ENCODE data around the gene UPP2.

Gene UPP2

GRCh38 chr2:158101384-158101926 lies at the start of gene UPP2:
Gene UPP2 (plus strand): TSS chr2:158101876. CDS start chr2:158102064, 188 bp downstream.
- no peak within 1 kb of the TSS for H3K4me3 Mint-ChIP-seq
- H3K27ac Mint-ChIP-seq, result no peak within 1 kb of the TSS
- no peaks in the 10 kb centered on the region for H3K27me3 Mint-ChIP-seq (ENCODE audit: low read depth)
- no peaks in the 10 kb centered on the region for H3K36me3 Mint-ChIP-seq (ENCODE audit: low read depth)
- H3K9me3 Mint-ChIP-seq, result no peaks in the 10 kb centered on the region
- no peaks in the 10 kb centered on the region for H3K4me1 Mint-ChIP-seq (ENCODE audit: low read depth)

GRCh38 chr2:158052761-158053160 lies 48.9 kb upstream of the UPP2 start:
- Mint-ChIP-seq H3K4me3 (no peak overlapping the region), H3K27me3 (ENCODE audit: low read depth) (peaks cover 9% of the 10 kb centered on the region), H3K36me3 (ENCODE audit: low read depth) (no peaks in the 10 kb centered on the region), H3K9me3 (no peaks in the 10 kb centered on the region), H3K27ac (no peak overlapping the region), H3K4me1 (ENCODE audit: low read depth) (no peaks in the 10 kb centered on the region)

GRCh38 chr2:158056875-158057274 lies 44.8 kb upstream of the UPP2 start:
- H3K9me3 Mint-ChIP-seq, result no peaks in the 10 kb centered on the region
- H3K4me3 Mint-ChIP-seq, result no peak overlapping the region
- no peaks in the 10 kb centered on the region for H3K4me1 Mint-ChIP-seq (ENCODE audit: low read depth)
- no peak overlapping the region for H3K27ac Mint-ChIP-seq
- H3K36me3 Mint-ChIP-seq (ENCODE audit: low read depth), result no peaks in the 10 kb centered on the region
- H3K27me3 Mint-ChIP-seq (ENCODE audit: low read depth), result no peaks in the 10 kb centered on the region

- Mint-ChIP-seq H3K4me1 (ENCODE audit: low read depth) (no peaks in the 10 kb centered on the region), H3K27me3 (ENCODE audit: low read depth) (no peaks in the 10 kb centered on the region), H3K36me3 (ENCODE audit: low read depth) (no peaks in the 10 kb centered on the region), H3K4me3 (no peak overlapping the region), H3K9me3 (no peaks in the 10 kb centered on the region), H3K27ac (no peak overlapping the region)
These were observed 41.4 kb upstream of the UPP2 start for GRCh38 chr2:158060160-158060834.

GRCh38 chr2:158060835-158061435 lies 40.7 kb upstream of the UPP2 start:
- H3K4me3 Mint-ChIP-seq, result no peak overlapping the region
- H3K27me3 Mint-ChIP-seq (ENCODE audit: low read depth), result no peaks in the 10 kb centered on the region
- no peak overlapping the region for H3K27ac Mint-ChIP-seq
- H3K9me3 Mint-ChIP-seq, result no peaks in the 10 kb centered on the region
- no peaks in the 10 kb centered on the region for H3K4me1 Mint-ChIP-seq (ENCODE audit: low read depth)
- no peaks in the 10 kb centered on the region for H3K36me3 Mint-ChIP-seq (ENCODE audit: low read depth)

DNA sequence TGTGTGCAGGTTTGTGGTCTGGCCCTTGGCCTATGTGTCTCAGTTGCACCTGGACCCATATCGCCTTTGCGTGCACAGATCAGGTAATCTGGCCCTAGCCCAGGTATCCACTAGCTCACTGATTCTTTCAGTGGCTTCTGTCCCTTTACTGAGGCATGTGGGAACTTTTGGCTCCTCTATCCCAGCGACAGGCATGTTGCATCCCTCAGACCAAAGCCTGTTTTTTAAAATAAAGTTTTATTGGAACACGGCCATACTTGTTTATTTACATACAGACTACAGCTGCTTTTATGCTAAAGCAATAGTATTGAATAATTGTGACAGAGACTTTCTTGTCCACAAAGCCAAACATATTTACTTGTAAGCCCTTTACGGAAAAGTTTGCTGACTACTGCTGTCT lies 39.9 kb upstream of the UPP2 start:
- Mint-ChIP-seq H3K4me1 (ENCODE audit: low read depth) (no peaks in the 10 kb centered on the region), H3K4me3 (no peak overlapping the region), H3K9me3 (no peaks in the 10 kb centered on the region), H3K36me3 (ENCODE audit: low read depth) (no peaks in the 10 kb centered on the region), H3K27ac (no peak overlapping the region), H3K27me3 (ENCODE audit: low read depth) (no peaks in the 10 kb centered on the region)

DNA sequence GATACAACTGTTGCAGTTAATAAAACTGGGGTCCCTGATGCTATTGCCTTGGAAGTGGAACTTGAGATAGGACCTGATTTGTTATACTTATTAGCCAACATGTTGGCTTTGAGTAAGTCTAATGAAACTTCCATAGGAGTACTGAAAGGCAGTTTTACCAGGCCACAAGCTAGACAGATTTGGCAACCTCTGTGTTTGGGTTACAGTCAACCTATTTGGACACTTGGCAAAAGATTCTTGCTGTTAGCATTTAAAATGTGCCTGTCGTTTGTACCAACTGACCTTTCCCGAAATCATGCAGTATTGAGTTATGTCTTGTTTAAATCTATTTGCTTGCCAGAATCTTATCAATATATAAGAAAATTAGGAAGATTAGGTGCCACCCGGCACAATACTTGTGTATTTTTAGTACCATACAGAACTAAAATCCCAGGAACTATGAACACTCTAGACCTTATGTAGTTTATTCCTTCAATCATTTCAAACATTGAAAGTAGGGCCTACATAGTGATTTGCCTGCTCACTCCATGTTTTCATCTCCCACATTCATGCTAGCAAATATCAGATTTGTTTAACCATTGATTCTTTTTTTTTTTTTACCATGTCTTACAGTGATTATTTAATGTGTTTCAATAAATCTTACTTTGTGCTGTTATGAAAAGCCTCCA lies 35.5 kb upstream of the UPP2 start:
- Mint-ChIP-seq H3K9me3 (no peaks in the 10 kb centered on the region), H3K27ac (no peak overlapping the region), H3K27me3 (ENCODE audit: low read depth) (no peaks in the 10 kb centered on the region), H3K4me3 (no peak overlapping the region), H3K4me1 (ENCODE audit: low read depth) (no peaks in the 10 kb centered on the region), H3K36me3 (ENCODE audit: low read depth) (no peaks in the 10 kb centered on the region)

DNA sequence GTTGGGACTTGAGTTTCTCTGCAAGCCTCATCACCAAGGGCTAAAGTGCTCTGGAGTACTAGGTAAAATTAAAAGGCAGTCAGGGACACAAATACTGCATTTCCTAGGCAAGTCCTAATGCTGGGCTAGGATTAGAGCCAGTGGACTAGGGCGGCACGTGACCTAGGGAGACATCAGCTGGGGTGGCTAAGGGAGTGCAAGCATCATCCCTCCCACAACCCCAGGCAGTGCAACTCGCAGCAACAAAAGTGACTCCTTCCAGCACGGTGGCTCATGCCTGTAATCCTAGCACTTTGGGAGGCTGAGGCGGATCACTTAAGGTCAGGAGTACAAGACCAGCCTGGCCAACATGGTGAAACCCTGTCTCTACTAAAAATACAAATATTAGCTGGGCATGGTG lies 30.7 kb upstream of the UPP2 start:
- Mint-ChIP-seq H3K9me3 (no peaks in the 10 kb centered on the region), H3K27me3 (ENCODE audit: low read depth) (no peaks in the 10 kb centered on the region), H3K4me3 (no peak overlapping the region), H3K36me3 (ENCODE audit: low read depth) (no peaks in the 10 kb centered on the region), H3K27ac (no peak overlapping the region), H3K4me1 (ENCODE audit: low read depth) (no peaks in the 10 kb centered on the region)

DNA sequence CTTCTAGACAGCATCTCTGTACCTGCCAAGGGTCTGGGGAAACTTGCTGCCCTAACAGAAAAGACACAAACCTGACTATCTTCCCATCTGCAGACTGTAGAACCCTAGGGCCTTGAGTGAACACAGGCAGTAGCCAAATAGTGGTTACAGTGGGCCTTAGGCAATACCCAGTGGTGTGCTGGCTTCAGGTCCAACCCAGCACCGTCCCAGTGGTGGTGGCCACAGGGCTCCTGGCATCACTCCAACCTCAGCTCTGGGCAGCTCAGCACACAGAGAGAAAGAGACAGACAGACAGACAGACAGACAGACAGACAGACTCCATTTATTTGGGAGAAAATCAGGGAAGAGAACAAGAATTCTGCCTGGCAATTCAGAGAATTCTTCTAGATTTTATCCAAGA lies 29.3 kb upstream of the UPP2 start:
- Mint-ChIP-seq H3K27me3 (ENCODE audit: low read depth) (no peaks in the 10 kb centered on the region), H3K4me3 (no peak overlapping the region), H3K9me3 (no peaks in the 10 kb centered on the region), H3K36me3 (ENCODE audit: low read depth) (no peaks in the 10 kb centered on the region), H3K4me1 (ENCODE audit: low read depth) (no peaks in the 10 kb centered on the region), H3K27ac (no peak overlapping the region)

- Mint-ChIP-seq H3K9me3 (no peaks in the 10 kb centered on the region), H3K27me3 (ENCODE audit: low read depth) (peaks cover 4% of the 10 kb centered on the region), H3K27ac (no peak overlapping the region), H3K4me1 (ENCODE audit: low read depth) (no peaks in the 10 kb centered on the region), H3K36me3 (ENCODE audit: low read depth) (no peaks in the 10 kb centered on the region), H3K4me3 (no peak overlapping the region)
These were observed 22.0 kb upstream of the UPP2 start for GRCh38 chr2:158079672-158080071.

DNA sequence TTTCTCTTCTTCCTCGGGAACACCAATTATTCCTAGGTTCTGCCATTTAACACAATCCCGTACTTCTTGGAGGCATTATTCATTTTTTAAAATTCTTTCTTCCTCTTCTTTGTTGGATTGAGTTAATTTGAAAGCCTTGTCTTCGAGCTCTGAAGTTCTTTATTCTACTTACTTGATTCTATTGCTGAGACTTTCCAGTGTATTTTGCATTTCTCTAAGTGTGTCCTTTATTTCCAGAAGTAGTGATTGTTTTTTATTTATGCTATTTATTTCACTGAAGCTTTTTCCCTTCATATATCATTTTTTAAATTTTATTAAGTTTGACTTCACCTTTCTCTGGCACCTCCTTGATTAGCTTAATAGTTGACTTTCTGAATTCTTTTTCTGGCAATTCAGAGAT lies 13.6 kb upstream of the UPP2 start:
- Mint-ChIP-seq H3K9me3 (peaks cover 9% of the 10 kb centered on the region), H3K27me3 (ENCODE audit: low read depth) (peaks cover 10% of the 10 kb centered on the region), H3K36me3 (ENCODE audit: low read depth) (no peaks in the 10 kb centered on the region), H3K27ac (no peak overlapping the region), H3K4me3 (no peak overlapping the region), H3K4me1 (ENCODE audit: low read depth) (no peaks in the 10 kb centered on the region)

- peaks cover 9% of the 10 kb centered on the region for H3K9me3 Mint-ChIP-seq
- H3K27me3 Mint-ChIP-seq (ENCODE audit: low read depth), result peaks cover 10% of the 10 kb centered on the region
- H3K4me3 Mint-ChIP-seq, result no peak overlapping the region
- no peak overlapping the region for H3K27ac Mint-ChIP-seq
- no peaks in the 10 kb centered on the region for H3K4me1 Mint-ChIP-seq (ENCODE audit: low read depth)
- H3K36me3 Mint-ChIP-seq (ENCODE audit: low read depth), result no peaks in the 10 kb centered on the region
These were observed 12.4 kb upstream of the UPP2 start for GRCh38 chr2:158089322-158089721.

- H3K4me3 Mint-ChIP-seq, result no peak overlapping the region
- no peak overlapping the region for H3K27ac Mint-ChIP-seq
- H3K36me3 Mint-ChIP-seq (ENCODE audit: low read depth), result no peaks in the 10 kb centered on the region
- peaks cover 5% of the 10 kb centered on the region for H3K27me3 Mint-ChIP-seq (ENCODE audit: low read depth)
- H3K9me3 Mint-ChIP-seq, result peaks cover 9% of the 10 kb centered on the region
- no peaks in the 10 kb centered on the region for H3K4me1 Mint-ChIP-seq (ENCODE audit: low read depth)
These were observed 10.0 kb upstream of the UPP2 start for GRCh38 chr2:158091647-158092046.

- Mint-ChIP-seq H3K36me3 (ENCODE audit: low read depth) (no peaks in the 10 kb centered on the region), H3K9me3 (no peaks in the 10 kb centered on the region), H3K27me3 (ENCODE audit: low read depth) (no peaks in the 10 kb centered on the region), H3K27ac (no peak overlapping the region), H3K4me1 (ENCODE audit: low read depth) (no peaks in the 10 kb centered on the region), H3K4me3 (no peak overlapping the region)
These were observed 7.1 kb upstream of the UPP2 start for GRCh38 chr2:158094487-158095092.

- Mint-ChIP-seq H3K4me1 (ENCODE audit: low read depth) (no peaks in the 10 kb centered on the region), H3K27ac (no peak overlapping the region), H3K4me3 (no peak overlapping the region), H3K27me3 (ENCODE audit: low read depth) (no peaks in the 10 kb centered on the region), H3K9me3 (no peaks in the 10 kb centered on the region), H3K36me3 (ENCODE audit: low read depth) (no peaks in the 10 kb centered on the region)
These were observed 6.4 kb upstream of the UPP2 start for GRCh38 chr2:158095269-158095668.

Measured in T-helper 1 cell treated with Interleukin-12 subunit alpha and Interleukin-12 subunit beta and Interleukin-4 antibody, amounts not matched to agents 30 μg/mL and 1 μg/mL, for 36 hours (primary cell).